Body of pancreas (tissue), 4 donors: ENCODE results near the gene ALPK1.

Experiments
- POLR2A ChIP-seq, 3 donors: fragments of 450-650 bp; IDR thresholded peaks; one replicate each; pipeline ENCODE4 v1.6.1; 2016; ENCODE audit warnings: antibody characterized with exemption in 3 of 3, mild to moderate bottlenecking in 2 of 3
- TF ChIP-seq, protein P1 (sequence below), 7 experiments: fragments of 450-650 bp in 4 of 7; fragments of 200-600 bp in 3 of 7; sonication (generic) in 3 of 7; IDR thresholded peaks; one replicate each; pipeline ENCODE4 v1.5.1; 2016 to 2019; ENCODE audit warnings: antibody characterized with exemption in 7 of 7

DNA sequence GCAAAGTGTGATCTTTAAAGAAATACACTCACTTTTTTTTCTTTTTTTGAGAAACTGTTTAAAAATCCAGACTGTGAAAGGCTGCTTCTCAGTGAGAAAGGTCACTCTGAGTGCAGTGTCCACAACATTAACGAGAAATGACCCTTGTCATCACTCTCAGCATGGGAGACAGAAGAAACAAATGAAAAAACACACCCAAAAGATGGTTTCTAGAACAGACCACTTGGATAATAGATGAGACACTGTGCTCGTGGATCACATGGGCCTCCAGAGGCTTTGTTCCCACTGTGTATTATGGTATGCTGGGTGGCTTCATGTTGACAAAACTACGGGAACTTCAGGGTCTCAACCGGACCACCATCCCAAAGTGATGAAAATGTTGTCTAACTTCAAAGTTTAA is 153.9 kb downstream of the ALPK1 start:
- TF ChIP-seq POLR2A (IDR thresholded peaks at IDR 0.05): no peak
- TF ChIP-seq, protein P1, sequence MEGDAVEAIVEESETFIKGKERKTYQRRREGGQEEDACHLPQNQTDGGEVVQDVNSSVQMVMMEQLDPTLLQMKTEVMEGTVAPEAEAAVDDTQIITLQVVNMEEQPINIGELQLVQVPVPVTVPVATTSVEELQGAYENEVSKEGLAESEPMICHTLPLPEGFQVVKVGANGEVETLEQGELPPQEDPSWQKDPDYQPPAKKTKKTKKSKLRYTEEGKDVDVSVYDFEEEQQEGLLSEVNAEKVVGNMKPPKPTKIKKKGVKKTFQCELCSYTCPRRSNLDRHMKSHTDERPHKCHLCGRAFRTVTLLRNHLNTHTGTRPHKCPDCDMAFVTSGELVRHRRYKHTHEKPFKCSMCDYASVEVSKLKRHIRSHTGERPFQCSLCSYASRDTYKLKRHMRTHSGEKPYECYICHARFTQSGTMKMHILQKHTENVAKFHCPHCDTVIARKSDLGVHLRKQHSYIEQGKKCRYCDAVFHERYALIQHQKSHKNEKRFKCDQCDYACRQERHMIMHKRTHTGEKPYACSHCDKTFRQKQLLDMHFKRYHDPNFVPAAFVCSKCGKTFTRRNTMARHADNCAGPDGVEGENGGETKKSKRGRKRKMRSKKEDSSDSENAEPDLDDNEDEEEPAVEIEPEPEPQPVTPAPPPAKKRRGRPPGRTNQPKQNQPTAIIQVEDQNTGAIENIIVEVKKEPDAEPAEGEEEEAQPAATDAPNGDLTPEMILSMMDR (IDR thresholded peaks at IDR 0.05): no peak
